ENCODE data around the gene IL10RA. TPM values are rescaled to one million over a fixed set of nuclear protein-coding genes. Genes with fewer than 3 reads are reported as not detected.

Gene IL10RA
- total and polyA plus RNA-seq, 9 of the 15 experiments (the other 6 are each of a cell fraction or from before 2014, with no cell fraction given), result 0.17 to 17.3 (median 2.9) TPM

- TF ChIP-seq ETS1 (conservative IDR thresholded peaks at IDR 0.05; ENCODE audit: control insufficient read depth, low read depth, low read length) (no peak), FOXP4 (CRISPR knock-in tag; IDR thresholded peaks at IDR 0.05; ENCODE audit: borderline replicate concordance) (no peak), FUS (optimal IDR thresholded peaks at IDR 0.05; ENCODE audit: low read depth, low read length) (no peak), GTF2E2 (tag; IDR thresholded peaks at IDR 0.05) (no peak), NCOA4 (IDR thresholded peaks at IDR 0.05; ENCODE audit: partially characterized antibody) (no peak), HMG20B (CRISPR knock-in tag; IDR thresholded peaks at IDR 0.05) (no peak), ZBTB26 (CRISPR knock-in tag; IDR thresholded peaks at IDR 0.05) (no peak), CHD1 (IDR thresholded peaks at IDR 0.05; ENCODE audit: low read length) (no peak), ZNF316 (IDR thresholded peaks at IDR 0.05) (peak; percentile 74), CREB3 (tag; conservative IDR thresholded peaks at IDR 0.05; ENCODE audit: low read depth) (no peak), HBP1 (CRISPR knock-in tag; IDR thresholded peaks at IDR 0.05) (no peak), ZBTB11 (CRISPR knock-in tag; IDR thresholded peaks at IDR 0.05) (peak in 1 of 3 experiments; percentile 21; a peak in 1 of 6 replicates), MBD1 (CRISPR knock-in tag; IDR thresholded peaks at IDR 0.05) (no peak)
Observed at GRCh38 chr11:117959438-117960149, 26.6 kb upstream of the IL10RA start (continued).
